Measurements from ENCODE around the gene NCK2. TPM values are rescaled to one million over a fixed set of nuclear protein-coding genes. Genes with fewer than 3 reads are reported as not detected.

Gene NCK2
- total RNA-seq, 1 experiment from 2014 or later: 49.2 TPM

DNA sequence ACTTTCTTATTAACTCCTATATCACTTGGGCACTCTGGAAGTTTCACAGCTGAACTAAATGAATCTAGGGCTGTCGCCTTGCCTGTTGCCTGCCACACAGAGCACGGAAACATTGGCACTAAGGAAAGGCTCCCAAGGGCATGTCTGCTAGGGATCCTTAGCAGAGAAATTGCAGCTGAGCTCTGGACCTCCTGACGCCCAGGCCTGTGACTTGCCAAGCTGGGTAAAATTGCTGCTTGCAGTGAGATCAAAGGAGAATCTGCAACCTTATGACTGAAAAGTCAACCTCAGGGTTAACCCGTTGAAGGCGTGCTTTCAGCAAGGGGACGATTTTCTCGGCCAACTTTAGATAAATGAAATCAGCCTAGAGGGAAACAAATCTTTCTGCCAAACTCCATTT, 189.8 kb downstream of the NCK2 start:
- no peak overlapping the region for H3T11ph ChIP-seq (ENCODE audit: low read length)
- no peak overlapping the region for H3K14ac ChIP-seq (ENCODE audit: insufficient read depth, low read length)
- no peak overlapping the region for H3K4ac ChIP-seq (ENCODE audit: low read depth, low read length)
- TF ChIP-seq, protein P1, sequence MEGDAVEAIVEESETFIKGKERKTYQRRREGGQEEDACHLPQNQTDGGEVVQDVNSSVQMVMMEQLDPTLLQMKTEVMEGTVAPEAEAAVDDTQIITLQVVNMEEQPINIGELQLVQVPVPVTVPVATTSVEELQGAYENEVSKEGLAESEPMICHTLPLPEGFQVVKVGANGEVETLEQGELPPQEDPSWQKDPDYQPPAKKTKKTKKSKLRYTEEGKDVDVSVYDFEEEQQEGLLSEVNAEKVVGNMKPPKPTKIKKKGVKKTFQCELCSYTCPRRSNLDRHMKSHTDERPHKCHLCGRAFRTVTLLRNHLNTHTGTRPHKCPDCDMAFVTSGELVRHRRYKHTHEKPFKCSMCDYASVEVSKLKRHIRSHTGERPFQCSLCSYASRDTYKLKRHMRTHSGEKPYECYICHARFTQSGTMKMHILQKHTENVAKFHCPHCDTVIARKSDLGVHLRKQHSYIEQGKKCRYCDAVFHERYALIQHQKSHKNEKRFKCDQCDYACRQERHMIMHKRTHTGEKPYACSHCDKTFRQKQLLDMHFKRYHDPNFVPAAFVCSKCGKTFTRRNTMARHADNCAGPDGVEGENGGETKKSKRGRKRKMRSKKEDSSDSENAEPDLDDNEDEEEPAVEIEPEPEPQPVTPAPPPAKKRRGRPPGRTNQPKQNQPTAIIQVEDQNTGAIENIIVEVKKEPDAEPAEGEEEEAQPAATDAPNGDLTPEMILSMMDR (conservative IDR thresholded peaks at IDR 0.05): no peak
- H3K23ac ChIP-seq (ENCODE audit: insufficient read length, low read depth, low read length): no peak overlapping the region
- H2BK12ac ChIP-seq (ENCODE audit: insufficient read length, low read depth, low read length): no peak overlapping the region
- H2BK120ac ChIP-seq (ENCODE audit: low read depth, low read length, poor library complexity, severe bottlenecking): no peak overlapping the region
- H3K18ac ChIP-seq (ENCODE audit: insufficient read length, low read depth, low read length): no peak overlapping the region
- H3K9me3 ChIP-seq (ENCODE audit: control insufficient read depth, low read depth, low read length): peaks cover 5% of the 10 kb centered on the region
- no peak overlapping the region for H3K27ac Mint-ChIP-seq
- no peak overlapping the region for H4K91ac ChIP-seq (ENCODE audit: insufficient read length, low read depth, low read length)
- no peak overlapping the region for H2AK5ac ChIP-seq (ENCODE audit: insufficient read length, low read length)
- no peak overlapping the region for H2AFZ ChIP-seq (ENCODE audit: low read length)
- H3K4me2 ChIP-seq (ENCODE audit: insufficient read depth, insufficient read length, low read length): no peak overlapping the region
- no CpG with 5 or more reads among the region's 7 CpGs for WGBS (ENCODE audit: extremely low coverage, insufficient read length, low lambda C conversion rate)
- H2BK20ac ChIP-seq (ENCODE audit: low read depth, low read length, poor library complexity, severe bottlenecking): no peak overlapping the region
- no peaks in the 10 kb centered on the region for H4K20me1 ChIP-seq (ENCODE audit: control insufficient read depth, insufficient read depth, insufficient read length)
- no peaks in the 10 kb centered on the region for H3K79me2 ChIP-seq (ENCODE audit: insufficient read depth, low read length)
- DNase-seq: no peak
- H3K4me1 Mint-ChIP-seq: 0 out of 4 replicates have a peak, but pooled peaks cover 0 to 3% of the 10 kb centered on the region in 2 experiments
- H3K36me3 Mint-ChIP-seq (ENCODE audit: insufficient read depth in 1 of 3, low read depth in 3 of 3): peaks cover 2 to 13% (median 9%) of the 10 kb centered on the region in 3 experiments; a peak in 6 of 7 replicates
- no peak overlapping the region for H3K56ac ChIP-seq (ENCODE audit: insufficient read length, low read depth, low read length)
- no peaks in the 10 kb centered on the region for H3K27me3 ChIP-seq (ENCODE audit: insufficient read depth, low read length)
- H4K5ac ChIP-seq (ENCODE audit: insufficient read length, low read depth, low read length): no peak overlapping the region
- H3K23me2 ChIP-seq (ENCODE audit: insufficient read length, low read depth, low read length, poor library complexity, severe bottlenecking): no peaks in the 10 kb centered on the region
- no peaks in the 10 kb centered on the region for H3K4me1 ChIP-seq (ENCODE audit: insufficient read depth, low read length)
- peaks cover 14% of the 10 kb centered on the region for H3K27me3 Mint-ChIP-seq (ENCODE audit: low read depth)
- H2BK5ac ChIP-seq (ENCODE audit: insufficient read length, low read length): no peak overlapping the region
- no peaks in the 10 kb centered on the region for H3K79me1 ChIP-seq (ENCODE audit: insufficient read depth, low read depth, low read length, poor library complexity, severe bottlenecking)
- no peak overlapping the region for H3K9ac ChIP-seq (ENCODE audit: extremely low read depth, insufficient read length, low read length)
- H4K8ac ChIP-seq (replicated peaks; ENCODE audit: insufficient read length, low read depth, low read length): no peak overlapping the region
- H3K9me3 Mint-ChIP-seq: peaks cover 15 to 17% of the 10 kb centered on the region in 2 experiments
- no peak overlapping the region for H3K27ac ChIP-seq (ENCODE audit: insufficient read length, low read depth, low read length)
- H3K4me3 Mint-ChIP-seq: no peak overlapping the region
- H2BK15ac ChIP-seq (ENCODE audit: low read depth, low read length): no peak overlapping the region
